Right lobe of liver (tissue), 6 donors: ENCODE measurements around the gene SAMD4A. TPM values are rescaled to one million over a fixed set of nuclear protein-coding genes. Genes with fewer than 3 reads are reported as not detected.

Experiments
- ATAC-seq, 4 donors: fragments of 200-7000 bp; cut with Tn5 transposase; one replicate each; pipeline ENCODE4 v1.9.1; 2020; ENCODE audit warnings: mild to moderate bottlenecking in 4 of 4, moderate library complexity in 4 of 4
- DNase-seq, 3 donors: peaks; one replicate each; pipeline ENCODE4 v3.0.0-alpha.2; 2020
- H3K27ac ChIP-seq, 3 donors: fragments of 200-600 bp; one replicate each; pipeline ENCODE4 v1.8.0; 2022
- H3K27me3 ChIP-seq, 2 donors: fragments of 200-600 bp; one replicate each; pipeline ENCODE4 v1.8.0; 2022
- H3K36me3 ChIP-seq, 4 donors: fragments of 200-600 bp; sonication (generic) in 1 of 4; one replicate each; pipeline versions ENCODE4 v1.5.1 to v1.8.0; 2017 to 2022; ENCODE audit warnings: control low read depth in 1 of 4
- H3K4me1 ChIP-seq, 4 donors: fragments of 200-600 bp; sonication (generic) in 1 of 4; one replicate each; pipeline versions ENCODE4 v1.5.1 to v1.8.0; 2017 to 2022; ENCODE audit warnings: control low read depth in 1 of 4
- H3K4me3 ChIP-seq, 3 donors: fragments of 200-600 bp; one replicate each; pipeline ENCODE4 v1.8.0; 2022
- H3K9me3 ChIP-seq, 4 donors: fragments of 200-600 bp; sonication (generic) in 1 of 4; one replicate each; pipeline versions ENCODE4 v1.5.1 to v1.8.0; 2017 to 2022; ENCODE audit warnings: control low read depth in 1 of 4
- POLR2A ChIP-seq: fragments of 450-650 bp; IDR thresholded peaks from one replicate; pipeline ENCODE4 v1.6.1; 2017; ENCODE audit warnings: antibody characterized with exemption, mild to moderate bottlenecking
- WGBS: methylation state at CpG from one replicate; pipeline ENCODE4 v1.1.6; 2018; ENCODE audit warnings: low coverage, low lambda C conversion rate; ENCODE audit not compliant: insufficient coverage; ENCODE audit errors: missing lambda C conversion rate; 5-methylcytosine and 5-hydroxymethylcytosine counted together
- intact Hi-C, 2 donors: fragments of 100-400 bp; cut with DNase I; formaldehyde crosslinking; loops; one replicate each; pipeline versions ENCODE4 v1.11.2 to v1.14.1; 2022
- total RNA-seq, 6 experiments: library from RNA; depleted of rRNA in 2 of 6; stranded (reverse); fragments of >200 nt in 2 of 6; fragmentation: NEBNext Ultra II Directional in 3 of 6; extraction: Animal tissue kit (Norgen Biotek cat#: 25700) in 3 of 6; gene quantifications; one replicate each; pipeline versions ENCODE4 v1.1.0 to v1.2.4, GENCODE V29; 2016 to 2023
- TF ChIP-seq, protein P1 (sequence below), 4 donors: fragments of 200-600 bp in 3 of 4; fragments of 450-650 bp in 1 of 4; IDR thresholded peaks; one replicate each; pipeline versions ENCODE4 v1.5.1 to v1.8.0; 2016 to 2022; ENCODE audit warnings: antibody characterized with exemption in 4 of 4, mild to moderate bottlenecking in 2 of 4
- donor health status: DM: no; HTN: yes; CAD: no.
- donor health status: DM: no; HTN: no; CAD: no.
- donor health status: DM: no; HTN: no; CAD: no.
- donor health status: DM: no; HTN: yes; CAD: no.
- donor health status: DM: no; HTN: yes; CAD: no.

Gene SAMD4A
- total RNA-seq, 6 experiments from 2014 or later: 16.7 to 31.9 (median 21.1) TPM

- Histone ChIP-seq H3K4me3 (no peak overlapping the region), H3K27me3 (no peaks in the 10 kb centered on the region), H3K36me3 (no peaks in the 10 kb centered on the region), H3K4me1 (no peaks in the 10 kb centered on the region), H3K9me3 (no peaks in the 10 kb centered on the region), H3K27ac (no peak overlapping the region)
- no peak for TF ChIP-seq POLR2A
- TF ChIP-seq, protein P1, sequence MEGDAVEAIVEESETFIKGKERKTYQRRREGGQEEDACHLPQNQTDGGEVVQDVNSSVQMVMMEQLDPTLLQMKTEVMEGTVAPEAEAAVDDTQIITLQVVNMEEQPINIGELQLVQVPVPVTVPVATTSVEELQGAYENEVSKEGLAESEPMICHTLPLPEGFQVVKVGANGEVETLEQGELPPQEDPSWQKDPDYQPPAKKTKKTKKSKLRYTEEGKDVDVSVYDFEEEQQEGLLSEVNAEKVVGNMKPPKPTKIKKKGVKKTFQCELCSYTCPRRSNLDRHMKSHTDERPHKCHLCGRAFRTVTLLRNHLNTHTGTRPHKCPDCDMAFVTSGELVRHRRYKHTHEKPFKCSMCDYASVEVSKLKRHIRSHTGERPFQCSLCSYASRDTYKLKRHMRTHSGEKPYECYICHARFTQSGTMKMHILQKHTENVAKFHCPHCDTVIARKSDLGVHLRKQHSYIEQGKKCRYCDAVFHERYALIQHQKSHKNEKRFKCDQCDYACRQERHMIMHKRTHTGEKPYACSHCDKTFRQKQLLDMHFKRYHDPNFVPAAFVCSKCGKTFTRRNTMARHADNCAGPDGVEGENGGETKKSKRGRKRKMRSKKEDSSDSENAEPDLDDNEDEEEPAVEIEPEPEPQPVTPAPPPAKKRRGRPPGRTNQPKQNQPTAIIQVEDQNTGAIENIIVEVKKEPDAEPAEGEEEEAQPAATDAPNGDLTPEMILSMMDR (IDR thresholded peaks at IDR 0.05): no peak
- no peak for ATAC-seq
- WGBS: 76% methylated on average over 6 of the region's 6 CpGs
- no peak for DNase-seq
- intact Hi-C loops: no loop called here
Observed at GRCh38 chr14:54812617-54813016, 245.7 kb downstream of the SAMD4A start.

DNA sequence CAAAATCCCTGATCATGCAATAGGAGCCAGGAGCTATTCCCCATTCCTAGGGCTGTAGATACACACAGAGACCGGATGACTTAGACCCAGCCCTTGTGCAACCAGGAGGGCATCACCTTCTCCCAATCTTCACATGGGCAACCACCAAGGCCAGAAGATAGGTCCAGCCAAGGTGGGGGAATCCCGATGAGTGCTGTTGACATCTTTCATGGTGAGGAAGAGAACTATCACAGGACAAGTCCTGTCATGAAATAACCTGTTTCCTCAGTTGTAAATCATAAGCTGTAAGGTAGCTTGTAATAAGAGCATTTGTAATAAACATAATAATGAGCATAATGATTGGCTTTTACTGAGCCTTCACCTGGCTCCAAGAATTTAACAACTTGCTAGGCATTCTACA is 246.2 kb downstream of the SAMD4A start:
- Histone ChIP-seq H3K27me3 (no peaks in the 10 kb centered on the region), H3K4me1 (no peaks in the 10 kb centered on the region), H3K27ac (no peak overlapping the region), H3K36me3 (no peaks in the 10 kb centered on the region), H3K9me3 (no peaks in the 10 kb centered on the region), H3K4me3 (no peak overlapping the region)
- ATAC-seq: no peak
- no peak for DNase-seq
- WGBS: no CpG with 5 or more reads among the region's 2 CpGs
- intact Hi-C loops: no loop called here
- no peak for TF ChIP-seq POLR2A
- TF ChIP-seq, protein P1 (IDR thresholded peaks at IDR 0.05): no peak

DNA sequence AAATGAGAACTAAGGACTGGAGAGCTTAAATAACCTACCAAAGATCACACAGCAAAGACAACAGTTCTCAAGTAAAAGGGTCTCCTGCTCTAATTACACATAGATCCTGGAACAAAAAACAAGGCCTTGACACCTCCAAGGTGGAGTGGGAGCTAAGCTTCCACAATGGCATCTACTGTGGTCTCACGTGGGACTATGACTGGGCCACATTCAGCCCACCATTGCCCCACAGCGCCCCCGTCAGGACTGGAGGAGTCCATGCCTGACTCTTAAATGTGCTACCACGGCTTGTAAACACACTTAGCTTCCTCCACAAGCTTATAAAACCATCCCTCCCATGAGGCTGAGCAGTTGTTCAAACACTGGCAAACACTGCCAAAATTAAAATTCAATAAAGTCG is 247.1 kb downstream of the SAMD4A start:
- Histone ChIP-seq H3K4me1 (no peaks in the 10 kb centered on the region), H3K27me3 (no peaks in the 10 kb centered on the region), H3K27ac (no peak overlapping the region), H3K9me3 (no peaks in the 10 kb centered on the region), H3K36me3 (no peaks in the 10 kb centered on the region), H3K4me3 (no peak overlapping the region)
- 62% methylated on average over 5 of the region's 5 CpGs for WGBS
- ATAC-seq (no peak), DNase-seq (no peak)
- intact Hi-C loops: no loop called here
- no peak for TF ChIP-seq POLR2A
- TF ChIP-seq, protein P1 (IDR thresholded peaks at IDR 0.05): no peak

- Histone ChIP-seq H3K4me1 (no peaks in the 10 kb centered on the region), H3K27me3 (no peaks in the 10 kb centered on the region), H3K36me3 (no peaks in the 10 kb centered on the region), H3K4me3 (no peak overlapping the region), H3K27ac (no peak overlapping the region), H3K9me3 (no peaks in the 10 kb centered on the region)
- intact Hi-C loops: no loop called here
- ATAC-seq: no peak
- DNase-seq: no peak
- TF ChIP-seq, protein P1 (IDR thresholded peaks at IDR 0.05): no peak
- no peak for TF ChIP-seq POLR2A
- 80% methylated on average over 11 of the region's 12 CpGs for WGBS
Observed at GRCh38 chr14:54815016-54815415, 248.1 kb downstream of the SAMD4A start.

DNA sequence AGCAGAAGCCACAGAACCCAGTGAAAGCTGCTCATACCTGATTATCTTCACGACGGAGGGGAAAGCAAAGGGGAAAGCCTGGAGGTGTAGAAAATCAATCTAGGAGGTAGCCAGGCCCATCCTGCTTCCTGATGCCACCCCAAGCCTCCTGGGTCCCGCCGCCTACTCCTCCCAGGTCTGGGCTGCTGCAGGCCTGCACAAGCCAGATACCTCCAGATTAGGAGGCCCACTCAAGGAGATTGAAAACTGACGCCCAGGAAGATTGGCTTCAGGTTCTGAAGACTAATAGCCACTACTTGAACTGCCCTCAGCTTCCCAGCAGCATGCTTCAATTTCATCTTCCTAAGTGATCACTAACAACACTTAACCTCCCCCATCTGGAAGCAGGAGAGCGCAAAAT is 248.6 kb downstream of the SAMD4A start:
- TF ChIP-seq POLR2A: no peak
- TF ChIP-seq, protein P1 (IDR thresholded peaks at IDR 0.05): no peak
- Histone ChIP-seq H3K36me3 (no peaks in the 10 kb centered on the region), H3K9me3 (no peaks in the 10 kb centered on the region), H3K4me1 (no peaks in the 10 kb centered on the region), H3K27me3 (no peaks in the 10 kb centered on the region), H3K27ac (no peak overlapping the region), H3K4me3 (no peak overlapping the region)
- no peak for DNase-seq
- intact Hi-C loops: no loop called here
- ATAC-seq: no peak
- 77% methylated on average over 3 of the region's 6 CpGs for WGBS
